Tracheal epithelial cell (primary cell): ENCODE data around the gene SLC8A3. TPM values are rescaled to one million over a fixed set of nuclear protein-coding genes. Genes with fewer than 3 reads are reported as not detected.

Source experiments
- total RNA-seq: library from RNA; depleted of rRNA; stranded (reverse); fragments of >200 nt; gene quantifications from 2 replicates; pipeline ENCODE4 v1.2.1, GENCODE V29; 2014

Gene SLC8A3
- total RNA-seq = 0.48 TPM in 1 of 2 replicates, not detected in the other

GRCh38 chr14:70188659-70189455 lies at the start of gene SLC8A3:
Gene SLC8A3, minus strand, starts transcription at chr14:70188951. Its CDS starts 20,529 bp downstream, at chr14:70168422.

Other genes starting within 250 kb of the SLC8A3 start
- gene COX16, start 170.7 kb upstream of the SLC8A3 start, total RNA-seq = 26.2 and 31.3 TPM in 2 replicates
- gene SYNJ2BP, start 228.1 kb upstream of the SLC8A3 start, total RNA-seq = 9.2 and 10.9 TPM in 2 replicates